IPS-18c (cell line): Measurements from ENCODE around the gene DCN.

Source experiments
- H3K4me3 ChIP-seq: 2 replicates; pipeline ENCODE4 v1.7.0; 2013; ENCODE audit warnings: low read depth, mild to moderate bottlenecking, low read length, moderate library complexity; ENCODE audit not compliant: insufficient read depth
- H3K9me3 ChIP-seq: one replicate; pipeline ENCODE4 v1.6.1; 2013; ENCODE audit warnings: mild to moderate bottlenecking, low read length, moderate library complexity; ENCODE audit not compliant: control insufficient read depth, insufficient read depth

Gene DCN

GRCh38 chr12:91171476-91171875, 11.1 kb downstream of the DCN start:
- Histone ChIP-seq H3K9me3 (no peaks in the 10 kb centered on the region), H3K4me3 (no peak overlapping the region)

GRCh38 chr12:91163116-91163515, 19.5 kb downstream of the DCN start:
- no peaks in the 10 kb centered on the region for H3K9me3 ChIP-seq

GRCh38 chr12:91161009-91161408, 21.6 kb downstream of the DCN start:
- Histone ChIP-seq H3K9me3 (no peaks in the 10 kb centered on the region), H3K4me3 (no peak overlapping the region)

More at GRCh38 chr12:91163116-91163515, 19.5 kb downstream of the DCN start:
- no peak overlapping the region for H3K4me3 ChIP-seq

- no peak overlapping the region for H3K4me3 ChIP-seq
- no peaks in the 10 kb centered on the region for H3K9me3 ChIP-seq
Observed at GRCh38 chr12:91155990-91156389, 26.6 kb downstream of the DCN start.

GRCh38 chr12:91154131-91154530, 28.5 kb downstream of the DCN start:
- H3K9me3 ChIP-seq = no peaks in the 10 kb centered on the region

GRCh38 chr12:91144053-91144452, 38.6 kb downstream of the DCN start:
- Histone ChIP-seq H3K9me3 (no peaks in the 10 kb centered on the region), H3K4me3 (no peak overlapping the region)

More at GRCh38 chr12:91154131-91154530, 28.5 kb downstream of the DCN start:
- H3K4me3 ChIP-seq = no peak overlapping the region

GRCh38 chr12:91143206-91143605, 39.4 kb downstream of the DCN start:
- no peaks in the 10 kb centered on the region for H3K9me3 ChIP-seq
- no peak overlapping the region for H3K4me3 ChIP-seq

- Histone ChIP-seq H3K4me3 (no peak overlapping the region), H3K9me3 (no peaks in the 10 kb centered on the region)
Observed at GRCh38 chr12:91142221-91142631, 40.4 kb downstream of the DCN start.

- Histone ChIP-seq H3K4me3 (no peak overlapping the region), H3K9me3 (no peaks in the 10 kb centered on the region)
Observed at GRCh38 chr12:91140026-91140931, 42.3 kb downstream of the DCN start.

- Histone ChIP-seq H3K4me3 (no peak overlapping the region), H3K9me3 (no peaks in the 10 kb centered on the region)
Observed at GRCh38 chr12:91139286-91139685, 43.3 kb downstream of the DCN start.

- no peak overlapping the region for H3K4me3 ChIP-seq
- no peaks in the 10 kb centered on the region for H3K9me3 ChIP-seq
Observed at GRCh38 chr12:91138337-91138920, 44.2 kb downstream of the DCN start.

GRCh38 chr12:91133871-91134270, 48.7 kb downstream of the DCN start:
- no peaks in the 10 kb centered on the region for H3K9me3 ChIP-seq

GRCh38 chr12:91129662-91130362, 52.8 kb downstream of the DCN start:
- H3K4me3 ChIP-seq = no peak overlapping the region

More at GRCh38 chr12:91133871-91134270, 48.7 kb downstream of the DCN start:
- H3K4me3 ChIP-seq = no peak overlapping the region

GRCh38 chr12:91127751-91128150, 54.9 kb downstream of the DCN start:
- Histone ChIP-seq H3K9me3 (no peaks in the 10 kb centered on the region), H3K4me3 (no peak overlapping the region)

More at GRCh38 chr12:91129662-91130362, 52.8 kb downstream of the DCN start:
- no peaks in the 10 kb centered on the region for H3K9me3 ChIP-seq

GRCh38 chr12:91127306-91127705, 55.3 kb downstream of the DCN start:
- Histone ChIP-seq H3K4me3 (no peak overlapping the region), H3K9me3 (no peaks in the 10 kb centered on the region)

GRCh38 chr12:91126516-91126915, 56.1 kb downstream of the DCN start:
- H3K9me3 ChIP-seq = no peaks in the 10 kb centered on the region
- H3K4me3 ChIP-seq = no peak overlapping the region

GRCh38 chr12:91123236-91123916, 59.2 kb downstream of the DCN start:
- no peaks in the 10 kb centered on the region for H3K9me3 ChIP-seq

More at GRCh38 chr12:91123236-91123916, 59.2 kb downstream of the DCN start:
- no peak overlapping the region for H3K4me3 ChIP-seq
